Tibial artery (tissue), 4 donors: Measurements from ENCODE around the gene BCL2.

Source experiments
- DNase-seq, 2 donors: peaks; one replicate each; pipeline ENCODE4 v3.0.0-alpha.2; 2019
- H3K27ac ChIP-seq, 2 donors: fragments of 200-600 bp; sonication (generic) in 1 of 2; 1 replicate in 1 of 2; 2 replicates in 1 of 2; pipeline ENCODE4 v1.5.1; 2018 to 2019; ENCODE audit warnings: mild to moderate bottlenecking in 1 of 2
- H3K27me3 ChIP-seq, 2 donors: fragments of 200-600 bp; sonication (generic) in 1 of 2; one replicate each; pipeline versions ENCODE4 v1.5.1 to v1.6.0; 2016 to 2019
- H3K36me3 ChIP-seq, 3 donors: fragments of 200-600 bp; sonication (generic) in 2 of 3; one replicate each; pipeline ENCODE4 v1.5.1; 2016 to 2019; ENCODE audit warnings: mild to moderate bottlenecking in 2 of 3
- H3K4me1 ChIP-seq, 4 donors: fragments of 200-600 bp; sonication (generic) in 2 of 4; 1 replicate in 3 of 4; 2 replicates in 1 of 4; pipeline ENCODE4 v1.5.1; 2016 to 2019
- H3K4me3 ChIP-seq, 2 donors: fragments of 200-600 bp; sonication (generic) in 1 of 2; 1 replicate in 1 of 2; 2 replicates in 1 of 2; pipeline ENCODE4 v1.5.1; 2018 to 2019; ENCODE audit warnings: mild to moderate bottlenecking in 2 of 2
- H3K9me3 ChIP-seq, 3 donors: fragments of 200-600 bp; sonication (generic) in 1 of 3; one replicate each; pipeline ENCODE4 v1.5.1; 2016 to 2019
- CTCF ChIP-seq, 2 experiments: fragments of 200-600 bp in 1 of 2; fragments of 450-650 bp in 1 of 2; IDR thresholded peaks; one replicate each; pipeline ENCODE4 v1.5.1; 2017 to 2019; ENCODE audit warnings: antibody characterized with exemption in 2 of 2, mild to moderate bottlenecking in 1 of 2, moderate library complexity in 1 of 2
- intact Hi-C: fragments of 100-400 bp; cut with DNase I; formaldehyde crosslinking; loops from one replicate; pipeline ENCODE4 v1.15.0; 2023; ENCODE audit warnings: low total_unique reads

The BCL2 gene

GRCh38 chr18:63145851-63146555 is 173.6 kb downstream of the BCL2 start:
- Histone ChIP-seq H3K9me3 (no peaks in the 10 kb centered on the region), H3K27me3 (no peaks in the 10 kb centered on the region), H3K36me3 (no peaks in the 10 kb centered on the region), H3K4me1 (peaks cover 0 to 69% (median 48%) of the 10 kb centered on the region in 4 donors), H3K4me3 (peak overlapping the region; percentile 2 to 22), H3K27ac (peak overlapping the region; percentile 56 to 67)
- intact Hi-C loops: loop anchor here (10.0 kb wide), 1 partner anchor 431 kb away; the partner anchor contains the start of gene PHLPP1
- DNase-seq: no peak
- no peak for TF ChIP-seq CTCF (IDR thresholded peaks at IDR 0.05)

GRCh38 chr18:63145166-63145850 is 174.3 kb downstream of the BCL2 start:
- TF ChIP-seq CTCF (IDR thresholded peaks at IDR 0.05): no peak
- Histone ChIP-seq H3K27ac (peak overlapping the region; percentile 56 to 67), H3K4me3 (no peak overlapping the region), H3K9me3 (no peaks in the 10 kb centered on the region), H3K27me3 (no peaks in the 10 kb centered on the region), H3K4me1 (peaks cover 0 to 69% (median 48%) of the 10 kb centered on the region in 4 donors), H3K36me3 (no peaks in the 10 kb centered on the region)
- DNase-seq: no peak
- intact Hi-C loops: loop anchor here (10.0 kb wide), 1 partner anchor 431 kb away; the partner anchor contains the start of gene PHLPP1

- no peak for TF ChIP-seq CTCF (IDR thresholded peaks at IDR 0.05)
- Histone ChIP-seq H3K36me3 (no peaks in the 10 kb centered on the region), H3K9me3 (no peaks in the 10 kb centered on the region), H3K4me3 (no peak overlapping the region), H3K4me1 (peaks cover 0 to 67% (median 45%) of the 10 kb centered on the region in 4 donors), H3K27me3 (no peaks in the 10 kb centered on the region), H3K27ac (peak overlapping the region; percentile 56 to 67)
- intact Hi-C loops: loop anchor here (10.0 kb wide), 1 partner anchor 430 kb away; the partner anchor contains the start of gene PHLPP1
- peak; percentile 58 to 90 for DNase-seq
These were observed 174.8 kb downstream of the BCL2 start for GRCh38 chr18:63144748-63145147.

- H3K4me1 ChIP-seq: peaks cover 0 to 60% (median 35%) of the 10 kb centered on the region in 4 donors
- H3K27me3 ChIP-seq: no peaks in the 10 kb centered on the region
- DNase-seq: no peak
- no peaks in the 10 kb centered on the region for H3K9me3 ChIP-seq
- TF ChIP-seq CTCF (IDR thresholded peaks at IDR 0.05): no peak
- no peak overlapping the region for H3K27ac ChIP-seq
- intact Hi-C loops: loop anchor here (10.0 kb wide), 1 partner anchor 429 kb away; the partner anchor contains the start of gene PHLPP1
- H3K4me3 ChIP-seq: no peak overlapping the region
- H3K36me3 ChIP-seq: no peaks in the 10 kb centered on the region
These were observed 176.2 kb downstream of the BCL2 start for GRCh38 chr18:63143330-63143771.

GRCh38 chr18:63142594-63143225 is 176.9 kb downstream of the BCL2 start:
- Histone ChIP-seq H3K4me1 (peaks cover 0 to 56% (median 29%) of the 10 kb centered on the region in 4 donors), H3K27me3 (no peaks in the 10 kb centered on the region), H3K27ac (no peak overlapping the region), H3K9me3 (no peaks in the 10 kb centered on the region), H3K4me3 (no peak overlapping the region), H3K36me3 (no peaks in the 10 kb centered on the region)
- no peak for TF ChIP-seq CTCF (IDR thresholded peaks at IDR 0.05)
- DNase-seq: no peak
- intact Hi-C loops: loop anchor here (10.0 kb wide), 1 partner anchor 428 kb away; the partner anchor contains the start of gene PHLPP1
